ENCODE data around the gene DPP10.

DPP10 gene

GRCh38 chr2:115163572-115163971 lies 721.1 kb downstream of the DPP10 start:
- DNase-seq = no peak

GRCh38 chr2:115165529-115166109 lies 723.2 kb downstream of the DPP10 start:
- DNase-seq = no peak

GRCh38 chr2:115168457-115168856 lies 726.0 kb downstream of the DPP10 start:
- no peak for DNase-seq

- DNase-seq = no peak
These were observed 727.4 kb downstream of the DPP10 start for GRCh38 chr2:115169814-115170213.

- DNase-seq = no peak
These were observed 729.3 kb downstream of the DPP10 start for GRCh38 chr2:115171751-115172150.

- DNase-seq = no peak
These were observed 732.2 kb downstream of the DPP10 start for GRCh38 chr2:115174651-115175050.

- DNase-seq = no peak
These were observed 740.7 kb downstream of the DPP10 start for GRCh38 chr2:115183144-115183543.

GRCh38 chr2:115190459-115190858 lies 748.0 kb downstream of the DPP10 start:
- DNase-seq = no peak

- no peak for DNase-seq
These were observed 752.2 kb downstream of the DPP10 start for GRCh38 chr2:115194623-115195022.

GRCh38 chr2:115196587-115196986 lies 754.1 kb downstream of the DPP10 start:
- no peak for DNase-seq

GRCh38 chr2:115199966-115200365 lies 757.5 kb downstream of the DPP10 start:
- no peak for DNase-seq

GRCh38 chr2:115201386-115201785 lies 758.9 kb downstream of the DPP10 start:
- no peak for DNase-seq

GRCh38 chr2:115208493-115209164 lies 766.2 kb downstream of the DPP10 start:
- no peak for DNase-seq

GRCh38 chr2:115214050-115214449 lies 771.6 kb downstream of the DPP10 start:
- no peak for DNase-seq

- DNase-seq = no peak
These were observed 776.9 kb downstream of the DPP10 start for GRCh38 chr2:115219296-115219695.

GRCh38 chr2:115234186-115234585 lies 791.7 kb downstream of the DPP10 start:
- no peak for DNase-seq

- no peak for DNase-seq
These were observed 792.3 kb downstream of the DPP10 start for GRCh38 chr2:115234737-115235136.

- no peak for DNase-seq
These were observed 805.6 kb downstream of the DPP10 start for GRCh38 chr2:115248066-115248465.

- DNase-seq = no peak
These were observed 834.9 kb downstream of the DPP10 start for GRCh38 chr2:115277366-115277765.

- DNase-seq = no peak
These were observed 843.0 kb downstream of the DPP10 start for GRCh38 chr2:115285416-115285815.

- no peak for DNase-seq
These were observed 848.0 kb downstream of the DPP10 start for GRCh38 chr2:115290478-115290877.

- no peak for DNase-seq
These were observed 850.3 kb downstream of the DPP10 start for GRCh38 chr2:115292742-115293141.

- DNase-seq = no peak
These were observed 852.6 kb downstream of the DPP10 start for GRCh38 chr2:115294999-115295398.

- no peak for DNase-seq
These were observed 854.6 kb downstream of the DPP10 start for GRCh38 chr2:115297056-115297455.

- no peak for DNase-seq
These were observed 856.8 kb downstream of the DPP10 start for GRCh38 chr2:115299199-115299598.
